NCI-H226 (cell line): ENCODE results near the gene CD59.

Experiments
- DNase-seq: peaks from one replicate; pipeline ENCODE4 v3.0.0-alpha.2; 2015

CD59 gene

GRCh38 chr11:33736148-33736812 is at the start of gene CD59:
Gene CD59 (minus strand): TSS chr11:33736423. CDS start chr11:33722445, 13,978 bp downstream.
- DNase-seq: peak; percentile 90

DNA sequence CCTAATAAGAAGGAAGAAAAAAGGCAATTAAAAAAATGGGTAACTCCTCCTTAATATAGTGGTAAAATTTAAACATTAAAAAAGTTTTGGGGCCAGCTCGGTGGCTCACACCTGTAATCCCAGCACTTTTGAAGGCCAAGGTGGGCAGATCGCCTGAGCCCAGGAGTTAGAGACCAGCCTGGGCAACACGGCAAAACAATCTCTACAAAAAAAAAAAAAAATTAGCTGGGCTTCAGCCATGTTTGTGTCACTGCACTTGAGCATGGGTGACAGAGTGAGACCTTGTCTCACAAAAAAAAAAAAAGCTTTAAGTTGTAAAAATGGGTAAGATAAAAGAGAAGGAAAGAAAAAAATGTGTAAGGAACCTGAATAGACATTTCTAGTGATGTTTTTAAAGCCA is 49.4 kb upstream of the CD59 start:
- DNase-seq: no peak

DNA sequence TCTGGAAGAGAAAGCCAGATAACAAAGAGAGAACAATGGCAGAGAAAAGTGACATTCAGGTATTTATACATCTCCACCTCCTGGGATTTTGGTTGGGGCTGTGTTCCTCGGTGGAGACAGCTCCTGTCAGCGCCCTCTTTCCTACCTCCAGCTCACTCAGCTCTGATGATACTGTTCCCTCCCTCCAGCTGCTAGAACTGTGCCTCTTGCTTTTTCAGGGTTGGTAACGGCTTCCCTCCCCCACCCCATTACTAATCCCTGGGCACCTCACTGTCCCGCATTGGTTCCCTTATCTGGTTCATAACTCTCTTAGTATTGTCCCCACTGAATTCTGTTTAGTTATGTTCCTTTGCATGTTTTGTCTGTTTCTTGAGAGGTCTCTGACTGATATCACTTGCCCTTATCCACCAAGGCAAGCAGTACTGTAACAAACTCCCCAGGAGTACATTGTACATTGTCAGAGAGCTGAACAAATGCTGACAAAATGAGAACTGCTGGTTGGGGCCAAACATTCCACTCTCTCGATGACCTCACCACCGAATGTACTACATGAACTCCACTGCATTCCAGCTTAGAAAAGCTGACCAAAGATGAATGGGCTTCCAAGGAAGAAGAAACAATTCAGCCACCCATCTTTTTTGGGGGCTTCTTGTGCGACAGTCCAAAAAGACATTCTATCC is 43.8 kb upstream of the CD59 start:
- DNase-seq: peak; percentile 72

DNA sequence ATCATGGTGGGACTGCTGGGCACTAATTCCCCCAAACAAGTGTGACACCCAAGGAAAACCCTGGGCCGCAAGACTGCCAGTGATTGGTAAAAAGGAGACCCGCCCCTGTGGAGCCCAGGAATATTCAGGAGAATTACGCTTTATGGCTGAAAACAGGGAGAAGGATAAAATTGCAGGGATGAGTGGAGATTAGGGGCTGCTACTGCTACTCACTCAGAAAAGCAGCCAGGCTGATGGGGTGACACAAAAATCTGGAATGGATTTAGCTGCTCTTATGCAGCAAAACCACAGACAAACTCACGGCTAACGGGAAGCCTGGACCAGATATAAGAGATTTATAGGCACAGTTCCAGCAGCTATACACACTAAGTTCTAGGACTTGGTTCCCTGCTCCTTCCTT is 42.5 kb upstream of the CD59 start:
- no peak for DNase-seq

- no peak for DNase-seq
Observed at GRCh38 chr11:33777906-33778305, 41.7 kb upstream of the CD59 start.

GRCh38 chr11:33775832-33776470 is 39.7 kb upstream of the CD59 start:
- no peak for DNase-seq

- DNase-seq: no peak
Observed at GRCh38 chr11:33775467-33775807, 39.2 kb upstream of the CD59 start.

DNA sequence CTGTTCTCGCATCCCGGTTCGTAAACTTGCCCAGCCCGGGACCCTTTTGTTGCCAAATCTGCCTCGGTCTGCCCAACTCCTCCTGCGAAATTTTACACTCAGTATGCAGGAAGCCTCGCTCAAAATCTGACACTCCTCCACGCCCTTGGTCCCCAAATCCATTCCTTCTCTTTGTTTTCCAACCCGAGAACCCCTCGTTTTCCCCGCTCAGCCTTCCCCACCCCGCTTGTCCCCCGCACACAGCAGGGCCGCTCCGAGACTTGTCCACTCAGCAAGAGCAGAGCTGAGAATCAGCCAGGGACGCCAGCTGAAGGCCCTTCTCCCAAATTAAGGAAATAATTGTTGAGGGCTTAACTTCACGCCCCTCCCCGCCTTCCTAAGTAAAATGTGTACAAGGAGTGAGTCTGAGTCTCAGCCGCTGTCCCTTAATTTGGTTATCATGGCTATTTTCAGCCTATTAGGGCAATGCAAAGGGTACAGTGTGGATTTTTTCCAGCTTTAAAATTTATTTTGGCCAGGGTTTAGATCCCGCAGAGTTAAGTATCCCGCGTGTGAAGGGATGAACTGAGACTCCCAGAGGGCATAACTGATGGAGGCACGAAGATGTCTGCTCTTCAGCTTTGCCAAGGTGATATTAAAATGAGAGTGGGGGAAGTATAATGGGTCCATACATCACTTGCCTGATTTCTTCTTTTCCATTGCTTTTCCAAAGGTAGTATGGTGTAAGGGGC is 38.7 kb upstream of the CD59 start:
- DNase-seq: no peak

- peak; percentile 72 for DNase-seq
Observed at GRCh38 chr11:33773987-33774735, 37.9 kb upstream of the CD59 start, which contains the start of gene FBXO3. Gene FBXO3 (minus strand): TSS chr11:33774520. CDS start chr11:33774497, 23 bp downstream.

DNA sequence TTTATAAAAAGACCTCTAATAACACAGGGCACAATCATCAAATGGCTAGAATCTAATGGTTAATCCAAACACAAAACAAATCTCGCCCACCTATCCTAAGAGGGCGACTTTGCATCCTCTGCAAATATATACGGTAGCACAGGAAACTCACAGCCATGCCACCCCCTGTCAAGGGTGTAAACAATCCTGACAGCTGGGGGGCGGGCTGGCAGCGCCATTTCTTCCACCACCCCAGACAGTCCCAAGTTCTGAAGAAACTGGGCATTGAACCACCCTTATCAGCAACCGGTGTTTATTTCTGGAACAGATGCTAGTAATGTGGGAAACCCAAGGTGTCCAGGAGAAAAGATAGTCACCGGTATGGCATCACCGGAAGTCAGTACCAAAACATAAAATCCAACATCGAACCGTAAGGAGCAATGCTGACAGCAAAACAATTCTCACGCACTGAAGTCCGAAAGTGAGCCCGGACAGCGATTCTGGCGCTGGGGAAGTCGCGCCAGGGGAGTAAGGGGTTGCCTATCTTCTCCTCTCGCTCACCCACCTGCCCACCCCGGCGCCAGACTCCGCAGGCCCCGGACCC is 37.3 kb upstream of the CD59 start:
- no peak for DNase-seq

DNA sequence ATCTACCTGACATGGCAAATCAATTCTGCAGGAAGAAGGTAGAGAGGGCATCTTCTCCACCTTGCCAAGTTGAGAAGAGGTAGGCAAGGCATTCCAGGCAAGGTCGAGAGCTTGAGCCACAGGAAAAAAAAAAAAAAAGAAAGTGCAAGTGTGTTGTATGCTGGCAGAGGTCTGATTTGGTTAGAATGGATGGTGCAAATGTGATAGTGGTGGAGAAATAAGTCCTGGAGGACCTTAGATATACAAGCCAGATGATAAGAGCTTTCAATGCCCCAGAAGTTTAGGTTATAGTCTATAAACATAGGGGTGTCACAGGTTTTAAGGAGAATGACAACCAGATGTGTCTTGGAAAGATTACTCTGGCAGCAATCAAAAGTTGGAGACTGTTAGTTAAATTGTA is 36.6 kb upstream of the CD59 start:
- no peak for DNase-seq

GRCh38 chr11:33772300-33772699 is 36.1 kb upstream of the CD59 start:
- peak; percentile 51 for DNase-seq

- no peak for DNase-seq
Observed at GRCh38 chr11:33770236-33770635, 34.0 kb upstream of the CD59 start.

GRCh38 chr11:33769542-33769941 is 33.3 kb upstream of the CD59 start:
- no peak for DNase-seq

DNA sequence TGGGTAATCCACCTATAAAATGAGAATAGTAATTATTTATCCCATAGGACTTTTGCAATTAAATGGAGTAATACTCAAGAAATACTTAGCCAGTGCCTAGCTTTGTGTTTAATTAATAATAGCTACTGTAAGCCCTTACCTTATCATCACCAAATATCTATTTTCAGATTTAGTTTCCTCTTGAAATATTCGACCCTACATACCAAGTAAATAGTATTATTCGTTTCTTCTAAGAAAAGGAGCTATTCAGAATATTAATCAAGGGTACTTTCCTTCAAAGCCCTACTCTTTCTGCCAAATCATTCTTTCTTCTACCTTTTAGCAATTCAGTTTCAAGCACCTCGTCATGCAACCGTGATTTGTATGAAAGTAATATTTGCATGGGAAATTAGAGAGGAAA is 31.4 kb upstream of the CD59 start:
- no peak for DNase-seq

DNA sequence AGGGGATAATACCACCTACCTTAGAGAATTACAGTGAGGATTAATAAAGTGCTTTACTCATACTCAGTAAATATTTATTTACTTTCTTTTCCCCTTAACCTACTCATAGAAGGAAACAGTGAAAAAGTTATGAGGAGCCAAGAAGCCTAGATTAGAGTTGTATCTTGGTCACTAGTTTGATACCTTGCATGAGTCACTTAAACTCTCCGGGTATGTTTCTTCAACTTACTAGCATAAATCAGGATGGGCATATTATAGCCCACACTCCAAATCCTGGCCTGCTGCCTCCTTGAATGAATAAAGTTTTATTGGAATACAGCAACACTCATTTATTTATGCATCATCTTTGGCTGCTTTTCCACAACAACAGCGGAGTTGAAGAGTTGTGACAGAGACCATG is 29.9 kb upstream of the CD59 start:
- DNase-seq: no peak

- no peak for DNase-seq
Observed at GRCh38 chr11:33761471-33761870, 25.2 kb upstream of the CD59 start.

GRCh38 chr11:33753304-33753967 is 17.2 kb upstream of the CD59 start:
- no peak for DNase-seq

DNA sequence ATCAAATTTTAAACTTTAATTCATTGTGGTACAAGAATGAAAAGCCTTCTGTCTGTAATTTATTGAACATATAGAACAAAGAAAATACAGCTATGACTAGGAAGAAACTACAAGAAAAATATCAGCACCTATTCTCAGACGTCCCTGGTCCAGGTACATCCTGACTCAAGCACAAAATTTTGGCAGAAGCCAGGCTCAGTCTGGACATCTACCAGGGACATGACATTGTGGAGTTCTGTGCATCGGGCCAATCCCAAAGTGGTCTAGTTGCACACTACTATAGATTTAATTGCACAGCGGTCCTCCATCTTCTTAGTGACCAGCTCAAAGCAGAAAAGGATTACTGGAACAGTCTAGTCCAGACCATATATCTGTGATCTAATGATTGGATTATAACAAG is 15.7 kb upstream of the CD59 start:
- no peak for DNase-seq

DNA sequence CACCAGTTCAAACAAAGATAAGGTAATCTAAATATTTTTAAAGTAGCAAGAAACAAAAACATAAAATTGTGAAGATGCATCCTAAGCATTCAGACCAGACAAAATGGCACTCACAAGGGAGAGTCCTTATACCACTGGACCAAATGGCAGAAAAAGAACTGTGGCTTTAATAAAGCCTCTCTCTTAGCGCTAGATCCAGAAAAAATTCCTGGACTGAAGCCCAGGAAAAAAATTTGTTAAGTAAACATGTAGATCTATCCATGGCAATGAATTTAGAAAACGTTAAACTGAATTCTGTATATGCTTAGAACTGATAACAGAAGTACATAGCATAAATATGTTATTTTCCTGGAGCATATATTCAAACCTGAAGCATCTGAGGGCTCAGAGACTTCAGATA is 11.8 kb upstream of the CD59 start:
- no peak for DNase-seq

DNA sequence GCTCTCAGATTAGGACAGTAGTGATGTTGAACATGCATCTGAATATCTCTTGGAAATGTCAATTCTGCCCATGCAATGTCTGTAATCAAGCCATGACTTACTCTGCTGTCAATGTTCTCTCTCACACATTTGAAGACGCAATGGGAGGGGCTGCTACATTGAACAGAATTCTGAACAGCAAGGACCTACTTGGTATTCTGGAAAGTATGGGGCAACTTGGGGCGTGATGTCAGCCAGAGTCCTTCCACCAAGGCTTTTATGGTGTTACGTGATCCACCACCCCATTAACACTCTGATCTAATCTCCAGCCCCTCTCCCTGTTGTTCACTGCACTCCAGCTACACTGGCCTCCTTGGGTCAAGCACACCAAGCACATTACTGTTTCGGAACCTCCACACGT is 7.1 kb upstream of the CD59 start:
- no peak for DNase-seq
